Frontal cortex (tissue), 4 donors: ENCODE results near the gene PVR. TPM values are rescaled to one million over a fixed set of nuclear protein-coding genes. Genes with fewer than 3 reads are reported as not detected.
"Not testable (repeated sequence)": the region's sequence is repeated elsewhere in the genome, so short reads cannot be mapped to it uniquely, and the experiment has no call there.

Experiments
- DNase-seq, 2 donors: peaks; one replicate each; pipeline ENCODE4 v3.0.0; 2012; ENCODE audit warnings: low spot score in 2 of 2
- FAIRE-seq: peaks from 2 replicates; lab custom pipeline; 2012; peaks lifted over from hg19 to GRCh38; lab: Jason Lieb, UNC
- total RNA-seq: library from RNA; depleted of rRNA; stranded (reverse); fragments of >200 nt; gene quantifications from one replicate; pipeline ENCODE4 v1.2.3, GENCODE V29; 2014
- donor health status: control.
- donor health status: control.
- donor health status: control.

Gene PVR
- total RNA-seq, 1 donor from 2014 or later, result 23.2 TPM

DNA sequence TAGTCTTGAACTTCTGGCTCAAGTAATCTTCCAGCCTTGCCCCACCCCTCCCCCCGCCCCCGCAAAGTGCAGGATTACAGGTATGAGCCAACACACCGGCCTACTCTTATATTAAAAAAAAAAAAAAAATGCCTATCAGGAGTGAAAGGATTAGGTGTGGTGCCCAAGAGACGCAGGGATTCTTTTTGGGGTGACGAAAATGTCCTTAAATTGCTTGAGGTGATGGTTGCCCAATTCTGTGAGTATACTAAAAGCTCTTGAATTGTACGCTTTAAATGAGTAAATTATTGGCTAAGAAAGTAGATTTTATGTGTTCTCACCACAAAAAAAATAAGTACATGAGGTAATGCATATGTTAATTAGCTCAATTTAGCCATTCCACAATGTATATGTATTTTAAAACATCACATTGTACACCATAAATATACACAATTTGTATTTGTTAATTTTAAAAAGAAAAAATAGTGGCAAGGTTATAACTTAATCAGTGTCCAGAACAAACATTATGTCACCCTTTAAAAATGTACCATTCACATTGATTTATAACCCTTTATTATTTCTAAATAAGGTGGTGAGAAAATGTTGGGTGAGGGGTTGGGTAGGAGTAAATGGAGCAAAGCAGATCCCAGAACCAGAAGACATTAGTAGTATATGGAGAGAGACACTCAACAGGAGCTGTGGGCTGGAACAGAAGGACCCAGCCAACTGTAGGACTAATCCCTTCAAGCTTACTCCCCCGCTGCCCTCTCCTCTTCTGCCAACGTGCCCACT lies 26.4 kb upstream of the PVR start:
- no peak for FAIRE-seq
- no peak for DNase-seq

DNA sequence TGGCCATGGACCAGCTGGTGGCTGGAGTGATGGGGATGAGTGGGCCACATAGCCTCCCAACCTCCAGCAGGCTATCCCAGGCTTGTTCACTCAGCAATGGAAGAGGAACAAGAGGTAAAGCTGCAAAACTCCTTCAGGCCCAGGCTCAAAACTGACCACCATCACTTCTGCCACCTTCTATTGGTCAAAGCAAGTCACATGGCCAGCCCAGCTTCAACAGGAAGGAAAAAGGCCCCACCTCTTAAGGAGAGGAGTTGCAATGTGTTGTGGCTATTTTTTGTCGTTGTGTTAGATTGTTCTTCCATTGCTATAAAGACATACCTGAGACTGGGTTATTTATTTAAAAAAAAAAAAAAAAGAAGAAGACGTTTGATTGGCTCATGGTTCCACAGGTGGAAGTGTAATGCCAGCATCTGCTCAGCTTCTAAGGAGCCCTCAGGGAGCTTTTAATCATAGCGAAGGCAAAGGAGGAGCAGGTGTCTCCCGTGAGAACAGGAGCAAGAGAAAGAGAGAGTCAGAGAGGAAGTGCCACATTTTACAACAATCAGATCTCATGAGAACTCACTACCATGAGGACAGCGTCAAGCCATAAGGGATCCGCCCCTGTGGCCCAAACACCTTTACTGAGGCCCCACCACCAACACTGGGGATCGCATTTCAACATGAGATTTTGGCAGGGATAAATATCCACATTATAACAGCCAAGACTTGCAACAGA lies 24.9 kb upstream of the PVR start:
- no peak for DNase-seq
- FAIRE-seq, result no peak

DNA sequence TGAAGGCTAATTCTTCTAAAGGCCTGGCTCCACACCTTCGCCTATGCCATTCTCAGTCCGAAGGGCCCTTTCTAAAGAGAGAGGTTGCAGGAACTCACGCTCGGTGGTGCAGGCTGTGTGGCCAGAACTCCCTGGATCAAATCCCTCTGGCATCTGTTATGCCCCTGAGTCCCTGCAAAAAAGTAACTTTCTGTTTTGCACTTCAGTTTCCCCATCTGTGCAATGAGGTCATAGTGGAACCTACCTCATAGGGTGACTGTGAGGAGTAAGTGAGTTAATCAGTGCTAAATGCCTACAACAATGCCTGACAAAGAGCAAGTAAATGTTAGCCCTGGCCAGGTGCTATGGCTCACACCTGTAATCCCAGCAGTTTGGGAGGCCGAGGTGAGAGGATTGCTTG lies 23.0 kb upstream of the PVR start:
- FAIRE-seq, result no peak

DNA sequence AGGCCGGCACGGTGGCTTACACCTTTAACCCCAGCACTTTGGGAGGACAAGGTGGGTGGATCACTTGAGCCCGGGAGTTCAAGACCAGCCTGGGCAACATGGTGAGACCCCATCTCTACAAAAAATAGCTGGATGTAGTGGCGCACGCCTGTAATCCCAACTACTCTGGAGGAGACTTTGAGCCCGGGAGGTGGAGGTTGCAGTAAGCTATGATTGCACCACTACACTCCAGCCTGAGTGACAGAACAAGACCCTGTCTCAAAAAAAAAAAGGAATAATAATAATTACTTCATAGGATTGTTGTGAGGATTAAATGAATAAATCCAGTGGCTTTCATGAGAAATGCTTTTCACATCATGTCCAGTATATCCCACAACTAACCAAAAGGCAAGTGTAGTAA lies 22.3 kb upstream of the PVR start:
- DNase-seq (no peak), FAIRE-seq (no peak)

More for the DNA sequence above, 23.0 kb upstream of the PVR start:
- no peak for DNase-seq

DNA sequence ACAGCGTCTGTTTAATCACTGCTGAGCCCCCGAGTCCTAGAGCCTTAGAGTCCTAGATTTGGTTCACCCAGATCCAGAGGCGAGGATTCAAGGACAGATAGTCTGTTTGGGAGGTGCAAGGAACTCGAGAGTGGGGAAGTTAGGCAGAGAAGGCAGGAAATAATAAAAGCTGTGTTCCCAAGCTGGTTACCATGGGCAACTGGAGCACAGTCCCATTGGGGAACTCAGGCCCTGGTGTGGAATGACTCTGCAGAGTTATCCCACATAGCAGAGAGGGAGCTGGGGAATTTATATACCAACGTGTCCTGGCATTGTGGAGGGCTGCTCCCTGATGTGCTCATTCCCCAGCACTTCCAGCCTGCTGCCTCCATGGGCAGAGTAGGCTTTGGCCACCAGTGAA lies 20.6 kb upstream of the PVR start:
- DNase-seq (no peak), FAIRE-seq (no peak)

DNA sequence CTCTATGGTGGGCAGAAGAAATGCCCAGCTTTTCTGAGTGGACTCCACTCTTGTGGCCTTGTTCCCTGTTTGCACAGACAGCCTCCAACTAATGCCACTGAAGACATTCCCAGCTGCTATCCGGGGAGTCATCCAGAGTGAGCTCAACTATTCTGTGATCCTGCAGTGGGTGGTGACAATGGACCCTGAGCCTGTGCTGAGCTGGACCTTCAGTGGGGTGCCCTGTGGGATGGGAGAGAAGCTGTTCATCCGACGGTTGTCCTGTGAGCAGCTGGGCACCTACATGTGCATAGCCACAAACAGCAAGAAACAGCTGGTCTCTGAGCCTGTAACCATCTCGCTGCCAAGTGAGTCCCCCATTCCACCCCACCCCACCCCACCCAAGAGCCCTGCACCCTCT lies 20.1 kb upstream of the PVR start:
- FAIRE-seq, result no peak
- no peak for DNase-seq

DNA sequence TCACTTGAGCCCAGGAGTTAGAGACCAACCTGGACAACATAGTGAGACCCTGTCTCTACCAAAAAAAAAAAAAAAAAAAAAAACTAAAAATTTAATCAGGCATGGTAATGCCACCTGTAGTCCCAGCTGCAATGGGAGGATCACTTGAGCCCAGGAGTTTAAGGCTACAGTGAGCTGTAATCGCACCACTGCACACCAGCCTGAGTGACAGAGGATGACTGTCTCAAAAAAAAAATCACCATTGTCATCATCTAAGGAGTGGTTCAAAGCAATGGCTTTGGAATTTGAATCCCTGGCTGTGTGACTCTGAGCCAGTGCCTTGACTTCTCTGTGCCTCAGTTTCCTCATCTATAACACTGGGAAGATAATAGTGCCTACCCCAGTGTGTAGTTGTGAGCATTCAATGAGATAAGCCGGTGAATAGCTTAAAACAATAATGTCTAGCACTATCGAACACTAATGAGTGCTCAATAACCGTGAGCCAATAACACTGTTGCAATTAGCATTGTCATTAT lies 18.8 kb upstream of the PVR start:
- FAIRE-seq (no peak), DNase-seq (no peak)

DNA sequence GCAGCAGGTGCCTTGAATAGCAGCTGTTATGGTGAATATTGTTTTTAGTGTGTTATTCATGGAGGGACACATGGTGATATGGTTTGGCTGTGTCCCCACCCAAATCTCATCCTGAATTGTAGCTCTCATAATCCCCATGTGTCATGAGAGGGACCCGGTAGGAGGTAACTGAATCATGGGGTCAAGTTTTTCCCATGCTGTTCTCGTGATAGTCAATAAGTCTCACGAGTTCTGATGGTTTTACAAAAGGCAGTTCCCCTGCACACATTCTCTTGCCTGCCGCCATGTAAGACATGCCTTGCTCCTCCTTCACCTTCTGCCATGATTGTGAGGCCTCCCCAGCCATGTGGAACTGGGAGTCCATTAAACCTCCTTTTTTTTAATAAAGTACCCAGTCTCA lies 18.1 kb upstream of the PVR start:
- not testable (repeated sequence) for FAIRE-seq

DNA sequence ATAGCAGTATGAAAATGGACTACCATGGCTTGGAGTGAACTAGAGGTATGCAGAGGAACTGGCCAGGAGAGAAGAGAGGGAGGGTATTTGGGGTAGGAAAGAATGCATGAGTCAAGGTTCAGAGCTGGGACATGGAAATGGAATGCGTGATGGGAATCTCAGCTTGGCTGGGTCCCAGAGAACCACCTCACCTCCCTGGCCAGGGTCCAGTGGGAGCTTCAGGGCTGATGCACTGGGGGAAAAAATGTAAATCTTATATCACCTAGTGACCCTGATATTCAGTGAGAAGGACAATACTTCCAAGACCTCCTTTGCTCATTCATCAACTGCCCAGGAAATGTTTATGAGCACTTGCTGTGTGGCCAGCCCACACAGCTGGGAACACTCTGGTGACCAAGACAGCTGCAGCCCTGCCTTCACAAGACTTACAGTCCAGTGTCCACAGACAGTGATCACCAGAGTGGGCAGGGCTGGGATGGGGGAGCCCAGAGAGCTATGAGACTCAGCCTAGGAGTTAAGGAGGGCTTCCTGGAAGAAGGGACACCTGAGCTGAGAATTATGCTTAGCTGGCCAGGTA lies 17.6 kb upstream of the PVR start:
- FAIRE-seq (no peak), DNase-seq (no peak)

More for the DNA sequence above, 18.1 kb upstream of the PVR start:
- DNase-seq, result not testable (repeated sequence)

DNA sequence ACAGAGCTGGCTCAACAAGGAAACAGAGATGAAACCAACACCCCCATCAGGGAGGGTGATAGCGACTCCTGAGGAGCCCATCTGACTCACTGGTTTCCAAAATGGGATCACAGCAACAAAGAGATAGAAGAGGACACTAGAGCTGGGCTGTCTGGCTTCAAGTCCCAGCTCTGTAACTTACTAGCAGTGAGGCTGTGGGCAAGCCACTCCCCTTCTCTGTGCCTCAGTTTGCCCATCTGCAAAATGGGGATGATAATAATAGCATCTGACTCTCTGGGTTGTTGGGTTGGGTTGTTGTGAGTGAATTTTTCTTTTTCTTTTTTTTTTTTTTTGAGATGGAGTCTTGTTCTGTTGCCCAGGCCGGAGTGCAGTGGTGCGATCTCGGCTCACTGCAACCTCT lies 16.1 kb upstream of the PVR start:
- FAIRE-seq (no peak), DNase-seq (no peak)

DNA sequence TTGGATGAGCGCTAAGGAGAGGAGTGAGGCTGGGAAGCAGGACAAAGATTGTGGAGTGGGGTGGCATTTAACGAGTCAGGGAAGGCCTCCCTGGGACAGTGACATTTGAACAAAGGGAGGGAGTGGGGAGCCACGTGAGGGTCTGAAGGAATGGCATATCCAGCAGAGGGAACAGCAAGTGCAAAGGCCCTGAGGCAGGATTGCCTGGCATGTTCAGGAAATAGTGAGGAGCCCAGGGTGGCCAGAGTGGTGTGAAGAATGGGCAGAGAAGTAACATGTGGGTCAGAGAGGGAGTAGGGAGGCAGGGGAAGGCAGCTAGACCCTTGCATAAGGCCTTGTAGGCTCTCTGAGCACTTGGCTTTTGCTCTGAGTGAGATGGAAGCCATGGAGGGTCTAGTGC lies 14.9 kb upstream of the PVR start:
- DNase-seq (no peak), FAIRE-seq (no peak)

DNA sequence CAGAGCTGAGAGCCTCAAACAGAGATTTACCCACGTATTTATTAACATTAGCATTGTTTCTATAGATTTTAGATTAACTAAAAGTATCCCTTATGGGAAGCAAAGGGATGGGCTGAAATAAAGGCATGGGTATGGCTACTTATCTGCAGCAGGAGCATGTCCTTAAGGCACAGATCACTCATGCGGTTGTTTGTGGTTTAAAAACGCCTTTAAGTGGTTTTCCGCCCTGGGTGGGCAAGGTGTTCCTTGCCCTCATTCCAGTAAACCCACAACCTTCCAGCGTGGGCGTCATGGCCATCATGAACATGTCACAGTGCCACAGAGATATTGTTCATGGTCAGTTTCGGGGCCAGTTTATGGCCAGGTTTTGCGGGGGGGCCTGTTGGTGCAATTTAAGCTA lies 12.1 kb upstream of the PVR start:
- FAIRE-seq, DNase-seq: not testable (repeated sequence)

DNA sequence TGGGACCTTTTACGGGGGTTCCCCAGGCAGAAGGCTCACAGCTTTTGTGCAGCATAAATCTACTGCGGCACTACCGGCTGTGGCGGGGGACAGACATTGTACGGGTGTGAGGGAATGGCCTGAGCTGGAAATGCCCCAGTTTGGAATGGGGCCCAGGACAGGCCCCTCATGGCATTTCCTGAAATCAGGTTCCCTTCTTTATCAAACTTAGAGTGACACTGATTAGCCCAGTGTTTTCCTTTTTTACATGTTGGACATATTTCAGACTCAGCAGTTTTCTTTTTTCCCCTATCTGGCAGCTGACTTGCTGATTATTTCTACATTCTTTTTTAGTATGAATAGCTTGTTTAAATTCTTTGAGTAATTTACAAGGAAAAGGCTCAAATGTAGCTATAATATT lies 9.7 kb upstream of the PVR start:
- DNase-seq, FAIRE-seq: not testable (repeated sequence)

DNA sequence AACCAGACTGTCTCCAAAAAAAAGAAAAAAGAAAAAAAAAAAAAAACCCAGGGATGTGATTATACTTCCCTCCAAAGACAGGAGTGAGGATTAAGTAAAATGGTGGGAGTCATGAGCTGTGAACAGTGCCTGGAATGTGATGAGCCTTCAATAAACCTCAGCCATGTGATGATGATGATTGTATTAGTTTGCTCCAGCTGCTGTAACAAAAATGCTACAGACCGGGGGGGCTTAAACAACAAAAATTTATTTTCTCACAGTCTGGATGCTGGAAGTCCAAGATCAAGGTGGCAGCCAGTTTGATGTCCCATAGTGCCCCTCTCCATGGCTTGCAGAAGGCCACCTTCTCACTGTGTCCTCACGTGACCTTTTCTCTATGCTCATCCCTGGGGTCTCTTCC lies 8.9 kb upstream of the PVR start:
- FAIRE-seq (no peak), DNase-seq (no peak)

DNA sequence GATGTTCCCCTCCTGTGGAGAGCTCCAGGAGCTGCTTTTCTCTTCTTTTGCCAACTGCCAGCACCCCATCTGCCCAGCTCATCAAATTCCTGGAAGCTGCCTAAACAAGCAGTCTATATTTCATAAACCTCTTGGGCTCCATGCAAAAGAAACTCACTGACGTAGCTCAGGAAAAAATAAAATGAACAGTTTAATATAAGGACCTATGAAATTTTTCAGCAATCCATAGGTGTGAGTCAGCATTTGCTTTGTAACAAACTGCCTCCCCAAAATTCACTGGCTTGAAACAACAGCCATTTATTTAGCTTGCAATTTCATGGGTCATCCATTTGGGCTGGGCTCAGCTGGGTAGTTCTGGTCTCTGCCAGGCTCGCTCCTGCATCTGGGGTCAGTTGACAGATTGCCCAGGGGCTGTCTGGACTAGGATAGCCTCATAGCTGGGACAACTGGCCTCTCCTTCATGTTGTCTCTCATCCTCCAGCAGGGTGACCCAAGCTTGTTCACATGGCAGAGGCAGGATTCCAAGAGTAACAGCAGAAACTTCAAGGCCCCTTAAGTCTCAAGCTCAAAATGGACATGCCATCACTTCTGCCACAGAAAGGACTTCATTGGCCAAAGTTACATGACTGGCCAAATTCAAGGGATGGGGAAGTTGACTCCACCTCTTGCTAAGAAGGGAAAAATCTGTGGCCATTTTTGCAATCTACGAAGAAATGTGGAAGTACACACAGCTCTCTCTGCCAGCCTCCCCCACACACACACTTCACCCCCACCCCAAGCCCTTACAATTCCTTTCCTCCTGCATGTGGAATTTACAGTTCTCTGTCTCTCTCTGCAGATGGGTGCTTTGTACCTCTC lies 7.9 kb upstream of the PVR start:
- no peak for FAIRE-seq

DNA sequence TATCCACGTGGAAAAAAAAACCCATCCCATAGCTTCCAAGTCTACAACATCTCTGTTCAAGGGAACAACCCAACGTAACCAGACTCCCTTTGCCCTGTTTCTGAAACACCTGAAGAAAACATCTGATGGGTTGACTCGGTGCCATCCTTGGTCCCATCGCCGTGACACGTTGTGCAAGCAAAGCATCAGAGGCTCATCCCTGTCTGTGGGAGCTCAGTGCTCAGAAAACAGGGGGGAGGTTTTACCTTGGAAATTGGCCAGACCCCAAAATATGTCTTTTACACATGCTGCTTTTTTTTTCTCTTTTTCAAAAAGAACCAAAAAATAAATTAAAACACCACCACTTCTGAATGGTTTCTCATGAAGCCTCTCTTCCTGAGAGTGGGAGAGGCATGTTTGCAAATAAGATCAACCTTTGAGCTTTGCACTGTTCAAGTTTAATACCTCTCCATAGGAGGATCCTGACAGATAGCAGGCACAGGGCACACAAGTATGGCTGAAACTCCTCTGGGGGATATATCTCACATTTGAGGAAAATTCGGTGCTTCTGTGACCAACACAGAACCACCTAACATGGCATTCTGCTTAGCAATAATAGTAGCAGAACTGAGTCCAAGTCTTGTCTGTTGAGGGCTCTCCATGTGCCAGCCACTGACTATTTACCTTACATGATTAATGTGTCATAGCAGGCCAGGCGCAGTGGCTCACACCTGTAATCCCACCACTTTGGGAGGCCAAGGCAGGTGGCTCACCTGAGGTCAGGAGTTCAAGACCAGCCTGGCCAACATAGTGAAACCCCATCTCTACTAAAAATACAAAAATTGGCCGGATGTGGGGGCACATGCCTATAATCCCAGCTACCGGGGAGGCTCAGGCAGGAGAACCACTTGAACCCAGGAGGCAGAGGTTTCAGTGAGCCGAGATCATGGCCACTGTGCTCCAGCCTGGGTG lies 7.0 kb upstream of the PVR start:
- DNase-seq (no peak), FAIRE-seq (no peak)

More for the DNA sequence above, 7.9 kb upstream of the PVR start:
- DNase-seq, result no peak

DNA sequence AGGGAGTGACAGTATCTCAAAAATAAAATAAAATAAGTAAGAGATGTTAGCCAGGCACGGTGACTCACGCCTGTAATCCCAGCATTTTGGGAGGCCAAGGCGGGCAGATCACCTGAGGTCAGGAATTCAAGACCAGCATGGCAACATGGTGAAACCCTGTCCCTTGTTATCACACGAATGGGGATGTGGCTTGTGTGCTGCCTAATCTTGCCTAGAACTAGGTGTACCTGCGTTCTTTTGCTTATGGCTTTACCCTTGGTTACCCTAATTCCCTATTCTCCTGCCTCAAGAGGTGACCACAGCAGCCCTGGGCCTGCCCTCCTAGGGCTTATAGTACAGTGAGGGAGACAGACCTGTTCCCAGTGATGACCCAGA lies 6.3 kb upstream of the PVR start:
- no peak for DNase-seq
- FAIRE-seq, result no peak

DNA sequence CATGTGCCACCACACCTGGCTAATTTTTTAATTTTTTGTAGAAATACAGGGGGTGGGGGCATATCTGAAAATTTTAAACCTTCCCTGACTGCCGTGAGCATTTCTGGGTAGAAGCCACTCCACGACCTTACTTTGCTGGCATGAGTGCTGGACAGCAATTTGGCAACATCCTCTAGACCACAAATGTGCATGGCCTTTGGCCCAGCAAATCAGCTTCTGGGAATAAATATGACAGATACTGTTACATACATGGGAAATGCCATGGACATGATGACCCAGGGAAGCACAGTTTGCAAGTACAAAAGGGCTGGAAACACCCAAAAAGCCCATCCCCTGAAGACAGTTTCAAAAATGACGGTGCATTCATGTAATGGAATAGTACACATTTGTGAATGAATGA lies 3.2 kb upstream of the PVR start:
- FAIRE-seq (no peak), DNase-seq (no peak)
